NCI-H128 (cell line): ENCODE results near the gene ARL11.
"Not testable (repeated sequence)": the region's sequence is repeated elsewhere in the genome, so short reads cannot be mapped to it uniquely, and the experiment has no call there.

Source experiments
- DNase-seq: peaks from one replicate; lab custom pipeline; 2025; ENCODE audit not compliant: unreplicated experiment; lab: John Stamatoyannopoulos, UW

The ARL11 gene

DNA sequence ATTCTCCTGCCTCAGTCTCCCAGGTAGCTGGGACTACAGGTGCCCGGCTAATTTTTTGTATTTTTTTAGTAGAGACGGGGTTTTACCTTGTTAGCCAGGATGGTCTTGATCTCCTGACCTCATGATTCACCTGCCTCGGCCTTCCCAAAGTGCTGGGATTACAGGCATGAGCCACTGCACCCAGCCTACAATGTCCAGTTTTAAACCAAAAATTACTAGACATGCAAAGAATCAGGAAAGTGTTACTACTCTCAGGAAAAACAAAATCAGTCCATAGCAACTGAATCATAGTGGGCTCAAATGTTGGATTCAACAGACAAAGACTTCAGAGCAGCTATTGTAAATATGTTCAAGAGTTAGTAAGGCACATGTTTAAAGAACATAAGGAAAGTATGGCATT lies 16.3 kb upstream of the ARL11 start:
- not testable (repeated sequence) for DNase-seq

DNA sequence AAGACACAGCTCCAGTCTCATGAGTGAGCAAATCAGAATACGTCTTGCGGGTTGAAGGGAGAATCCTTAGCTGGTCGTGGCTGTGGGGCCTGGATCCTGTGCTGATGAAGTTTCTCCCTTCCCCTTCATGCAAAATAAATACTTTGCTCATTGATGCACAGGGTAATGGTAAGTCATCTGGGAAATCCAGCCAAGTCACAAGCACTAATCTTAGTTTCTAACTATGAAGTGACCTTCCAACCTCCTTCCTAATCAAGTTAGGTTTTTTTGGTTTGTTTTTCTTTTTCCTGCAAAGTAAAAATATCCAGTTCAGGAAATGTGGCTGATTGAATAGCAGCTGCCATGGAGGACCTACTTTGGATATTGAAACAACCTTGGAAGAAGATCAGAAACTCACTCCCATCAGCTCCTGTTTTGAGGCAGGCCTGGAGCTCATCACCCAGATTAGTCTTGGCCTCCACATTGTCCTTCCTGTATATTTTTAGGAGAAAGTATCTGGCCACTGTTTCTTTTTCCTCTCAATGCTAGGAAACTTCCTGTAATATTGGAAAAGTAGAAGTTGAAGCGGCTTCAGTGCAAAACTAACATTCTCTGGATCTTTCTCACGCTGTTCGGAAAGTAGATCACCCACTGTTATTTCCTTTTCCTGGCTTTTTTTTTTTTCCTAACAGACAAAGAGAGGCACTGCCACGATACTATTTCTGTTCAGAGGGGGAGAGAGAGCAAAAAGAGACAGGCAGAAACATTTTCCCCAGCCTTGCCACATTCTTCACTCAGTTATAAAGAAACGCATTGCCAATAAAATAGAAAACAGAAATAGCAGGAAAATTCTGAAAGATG lies 12.3 kb upstream of the ARL11 start:
- DNase-seq = no peak

DNA sequence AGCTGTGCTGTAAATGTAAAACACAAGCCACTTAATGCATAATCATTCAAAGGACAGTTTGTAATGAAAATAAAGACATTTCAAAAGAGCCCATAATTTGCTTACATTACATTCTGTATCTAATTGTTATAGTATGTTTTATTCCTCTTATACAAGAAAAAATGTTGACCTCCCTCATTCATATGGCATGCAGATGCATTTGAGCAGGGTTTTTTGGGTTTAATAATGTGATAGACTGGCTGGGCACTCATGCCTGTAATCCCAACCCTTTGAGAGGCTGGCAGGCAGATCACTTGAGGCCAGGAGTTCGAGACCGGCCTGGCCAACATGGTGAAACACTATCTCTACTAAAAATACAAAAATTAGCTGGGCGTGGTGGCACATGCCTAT lies 11.6 kb upstream of the ARL11 start:
- DNase-seq = no peak

DNA sequence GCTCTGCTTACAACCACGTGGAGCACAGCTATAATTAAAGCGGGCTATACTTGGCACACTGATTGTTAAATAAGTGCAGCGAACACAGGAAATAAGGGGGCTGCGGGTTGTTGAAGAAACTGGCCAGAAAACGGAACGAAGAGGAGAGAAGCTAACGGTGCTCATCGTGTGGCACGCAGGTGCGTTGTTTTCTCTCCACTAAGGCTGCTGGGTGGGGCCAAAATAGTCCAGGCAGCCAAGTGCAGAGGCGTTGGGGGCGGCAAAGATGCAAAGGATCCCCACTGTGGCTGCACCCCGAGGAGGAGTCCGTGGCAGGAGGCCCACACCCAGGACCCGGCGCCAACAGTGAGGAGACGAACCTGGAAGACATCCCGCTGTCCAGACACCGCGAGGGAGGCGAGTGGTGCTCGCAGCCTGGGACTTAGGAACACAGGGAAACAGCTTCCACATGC lies 8.1 kb upstream of the ARL11 start:
- no peak for DNase-seq

DNA sequence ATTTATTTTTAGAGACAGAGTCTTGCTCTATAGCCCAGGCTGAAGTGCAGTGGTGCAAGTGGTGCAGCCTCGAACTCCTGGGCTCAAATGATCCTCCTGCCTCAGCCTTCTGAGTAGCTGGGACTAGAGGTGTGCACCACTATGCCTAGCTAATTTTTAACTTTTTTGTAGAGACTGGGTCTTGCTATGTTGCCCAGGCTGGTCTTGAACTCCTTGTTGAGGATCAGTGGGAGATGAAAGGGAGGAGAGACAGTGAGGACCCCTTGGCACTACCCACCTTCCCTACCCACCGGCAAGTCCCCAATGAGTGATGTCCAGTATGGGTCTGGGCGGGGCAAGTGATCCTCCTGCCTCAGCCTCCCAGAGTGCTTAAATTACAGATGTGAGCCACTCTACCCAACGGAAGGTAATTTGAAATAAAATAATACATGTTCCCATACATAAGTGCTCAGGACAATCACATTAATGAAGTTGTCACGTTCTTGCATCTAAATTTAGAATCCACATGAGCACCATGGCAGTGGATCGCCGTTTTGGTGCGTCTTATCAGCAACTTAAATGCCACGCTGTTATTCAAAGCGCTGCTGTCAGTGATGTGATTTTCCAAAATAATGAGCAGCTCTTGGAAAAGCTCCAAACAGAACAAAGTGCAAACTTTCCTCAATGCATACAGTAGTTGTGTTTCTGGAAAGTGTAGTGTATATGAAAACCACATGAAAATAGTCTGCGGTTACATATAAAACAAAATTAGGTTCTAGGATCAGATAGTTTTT lies 5.9 kb upstream of the ARL11 start:
- no peak for DNase-seq

DNA sequence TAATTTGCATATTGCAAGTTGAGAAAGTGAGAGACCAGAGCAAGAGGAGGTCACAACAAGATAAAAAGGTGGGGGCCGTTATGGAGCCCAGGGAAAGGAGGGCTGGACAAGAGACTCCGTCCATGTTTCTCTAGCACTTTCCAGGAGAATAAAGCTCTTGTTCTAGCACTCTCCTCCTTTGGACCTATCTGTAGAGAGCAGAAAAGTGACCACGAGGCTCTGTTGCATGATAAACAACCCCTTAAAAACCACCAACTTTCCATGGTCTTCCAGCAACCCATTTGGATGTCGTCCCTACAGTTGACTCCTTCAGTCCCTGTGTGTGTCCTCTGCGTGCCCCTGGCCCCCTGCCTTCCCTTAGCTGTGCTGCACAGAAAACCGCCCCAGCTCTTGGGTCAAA lies 4.1 kb upstream of the ARL11 start:
- no peak for DNase-seq

DNA sequence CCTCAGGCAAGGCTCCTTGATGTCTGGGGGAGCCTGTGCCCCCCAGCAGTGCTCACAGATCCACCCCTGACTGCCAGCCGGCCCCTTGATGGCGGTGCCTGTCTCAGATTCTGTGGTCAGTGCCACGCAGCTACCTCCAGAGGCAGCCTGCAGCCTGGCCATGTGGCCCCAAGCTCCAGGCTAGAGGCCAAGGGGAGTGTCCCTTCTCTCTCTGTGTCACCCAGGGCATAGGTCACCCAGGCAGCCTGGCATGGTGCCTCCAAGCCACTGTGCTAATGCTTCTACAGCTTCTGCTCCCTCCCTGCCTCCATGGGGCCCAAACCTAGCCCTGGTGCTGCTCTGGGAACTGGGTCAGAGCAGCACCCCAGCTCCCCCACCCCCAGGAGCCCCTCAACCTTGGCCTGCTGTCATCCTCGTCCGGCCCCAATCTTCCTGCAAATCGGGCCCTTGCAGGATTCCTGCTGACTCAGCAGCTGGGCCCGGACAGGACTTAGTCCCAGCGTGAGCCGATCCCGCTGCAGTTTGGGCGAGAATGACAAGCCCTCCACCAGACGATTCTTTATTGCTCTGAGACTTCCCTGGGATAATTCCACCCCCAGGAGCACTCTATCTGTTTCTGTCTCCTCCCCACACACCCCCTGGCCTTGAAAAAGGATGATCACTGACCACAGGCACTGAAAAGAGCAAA lies 2.8 kb upstream of the ARL11 start:
- DNase-seq = no peak

DNA sequence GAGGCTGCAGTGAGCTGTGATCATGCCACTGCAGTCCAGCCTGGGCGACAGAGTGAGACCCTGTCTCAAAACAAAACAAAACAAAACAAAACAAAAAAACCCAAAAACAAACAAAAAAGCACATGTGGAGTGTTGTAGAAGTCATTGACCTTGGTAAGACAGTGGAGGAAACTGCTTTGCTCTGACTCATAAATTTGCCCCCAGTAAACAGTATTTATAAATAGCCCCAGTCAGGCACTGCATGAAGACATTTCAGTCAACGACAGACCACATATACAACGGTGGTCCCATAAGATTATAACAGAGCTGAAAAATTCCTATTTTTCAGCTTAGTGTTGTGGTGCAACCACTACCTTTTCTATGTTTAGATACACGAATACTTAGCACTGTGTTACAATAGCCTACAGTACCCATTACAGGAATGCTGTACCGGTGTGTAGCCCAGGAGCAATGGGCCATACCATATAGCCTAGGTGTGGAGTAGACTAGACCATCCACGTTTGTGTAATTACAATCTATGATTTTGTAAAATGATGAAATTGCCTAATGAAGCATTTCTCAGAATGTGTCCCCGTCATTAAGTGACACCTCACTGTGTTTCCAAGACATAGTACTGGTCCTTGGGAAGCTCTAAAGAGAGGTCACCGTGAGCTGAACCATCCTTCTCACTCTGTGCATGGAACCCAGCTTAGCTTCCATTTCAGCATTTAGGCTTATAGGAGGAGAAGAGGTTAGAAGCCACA lies 1.1 kb downstream of the ARL11 start:
- DNase-seq = no peak

DNA sequence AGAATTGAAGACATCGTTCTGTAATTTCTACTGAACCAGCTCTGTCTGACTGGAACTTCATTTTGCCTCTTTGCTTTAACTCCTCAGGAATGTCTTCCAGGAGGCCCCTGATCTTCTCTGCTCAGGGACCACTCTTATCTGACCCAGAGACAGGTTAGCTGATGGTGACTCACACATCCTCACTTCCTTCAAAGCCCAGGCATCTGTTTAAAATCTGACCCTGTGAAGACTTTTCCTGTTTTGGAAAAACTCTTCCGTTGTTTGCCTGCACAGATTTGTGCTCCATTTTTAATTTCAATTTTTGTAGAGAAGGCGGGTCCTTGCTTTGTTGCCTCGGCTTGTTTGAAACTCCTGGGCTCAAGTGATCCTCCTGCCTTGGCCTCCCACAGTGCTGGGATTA lies 1.6 kb downstream of the ARL11 start:
- DNase-seq = no peak

DNA sequence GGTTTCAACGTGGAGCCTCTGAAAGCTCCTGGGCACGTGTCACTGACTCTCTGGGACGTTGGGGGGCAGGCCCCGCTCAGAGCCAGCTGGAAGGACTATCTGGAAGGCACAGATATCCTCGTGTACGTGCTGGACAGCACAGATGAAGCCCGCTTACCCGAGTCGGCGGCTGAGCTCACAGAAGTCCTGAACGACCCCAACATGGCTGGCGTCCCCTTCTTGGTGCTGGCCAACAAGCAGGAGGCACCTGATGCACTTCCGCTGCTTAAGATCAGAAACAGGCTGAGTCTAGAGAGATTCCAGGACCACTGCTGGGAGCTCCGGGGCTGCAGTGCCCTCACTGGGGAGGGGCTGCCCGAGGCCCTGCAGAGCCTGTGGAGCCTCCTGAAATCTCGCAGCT lies 2.3 kb downstream of the ARL11 start:
- DNase-seq = no peak

DNA sequence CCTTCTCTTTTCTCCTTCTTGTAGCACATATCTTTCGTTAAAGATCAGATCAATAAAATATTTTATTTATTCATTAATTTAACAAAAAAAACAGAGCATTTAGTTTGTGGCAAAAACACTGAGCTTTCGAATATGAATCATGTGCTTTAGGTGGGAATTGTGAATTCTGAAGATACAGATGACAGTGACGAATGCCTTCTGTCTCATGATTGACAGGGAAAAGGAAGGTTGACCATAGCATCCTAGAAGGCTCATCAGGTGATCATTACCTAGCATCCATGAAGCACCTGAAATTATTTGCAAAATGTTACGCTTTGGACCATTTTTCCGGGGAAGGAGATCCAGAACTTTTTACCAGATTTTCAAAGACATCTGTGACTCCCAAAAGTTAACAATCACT lies 3.8 kb downstream of the ARL11 start:
- DNase-seq = no peak

DNA sequence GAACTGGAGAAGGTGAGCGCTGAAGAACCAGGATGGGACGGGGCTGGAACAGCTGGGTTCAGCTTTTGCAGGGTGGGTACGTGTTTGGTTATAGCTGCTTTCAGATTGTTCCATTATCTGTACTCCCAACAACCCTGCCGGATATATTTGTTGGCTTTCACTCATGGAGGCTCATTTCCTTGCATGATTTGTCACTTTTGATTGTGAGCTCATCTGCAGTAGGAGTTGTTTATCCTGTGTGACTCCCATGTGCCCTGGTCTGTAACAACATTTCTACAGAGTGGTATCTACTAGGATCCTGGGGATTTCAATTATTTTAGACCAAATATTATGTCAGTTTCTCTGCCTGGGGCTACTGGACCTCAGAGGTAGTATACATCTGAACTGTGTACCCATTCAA lies 5.4 kb downstream of the ARL11 start:
- no peak for DNase-seq

DNA sequence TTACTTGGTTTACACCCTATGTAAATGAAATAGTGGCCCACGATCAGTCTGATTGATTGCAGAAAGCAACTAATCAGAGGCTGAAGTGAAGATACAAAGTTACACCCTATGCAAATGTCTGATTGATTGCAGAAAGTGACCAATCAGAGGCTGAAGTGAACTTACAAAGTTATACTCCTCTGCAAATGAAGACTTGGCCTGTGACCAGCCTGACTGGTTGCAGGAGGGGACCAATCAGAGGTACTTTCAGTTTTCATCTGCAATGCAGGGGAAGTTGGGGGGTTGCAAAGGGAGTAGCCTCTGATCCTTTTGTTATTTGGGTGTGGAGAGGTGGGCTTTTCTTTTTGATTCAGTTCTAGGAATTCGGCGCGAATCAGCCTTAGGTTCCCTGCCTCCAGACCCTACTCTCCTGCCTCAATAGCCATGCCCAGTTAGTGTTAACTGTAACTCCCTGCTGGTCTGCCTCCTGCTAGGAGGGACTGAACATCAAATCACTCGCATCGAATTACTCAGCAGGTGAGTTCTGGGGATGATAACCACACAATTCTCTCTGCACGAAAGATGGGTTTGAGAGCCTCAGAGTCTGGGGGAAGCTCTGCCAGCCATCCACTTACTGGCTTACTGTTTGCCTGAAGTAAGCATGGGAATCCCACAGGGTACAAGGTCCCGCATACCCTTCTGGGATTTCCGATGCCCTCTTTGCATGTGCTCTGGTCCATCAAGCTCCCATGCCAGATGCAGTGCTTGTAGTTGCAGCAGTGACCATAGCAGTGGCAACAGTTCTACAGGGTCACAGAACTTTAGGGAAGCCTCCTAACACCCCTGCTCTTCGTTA lies 7.5 kb downstream of the ARL11 start:
- no peak for DNase-seq

DNA sequence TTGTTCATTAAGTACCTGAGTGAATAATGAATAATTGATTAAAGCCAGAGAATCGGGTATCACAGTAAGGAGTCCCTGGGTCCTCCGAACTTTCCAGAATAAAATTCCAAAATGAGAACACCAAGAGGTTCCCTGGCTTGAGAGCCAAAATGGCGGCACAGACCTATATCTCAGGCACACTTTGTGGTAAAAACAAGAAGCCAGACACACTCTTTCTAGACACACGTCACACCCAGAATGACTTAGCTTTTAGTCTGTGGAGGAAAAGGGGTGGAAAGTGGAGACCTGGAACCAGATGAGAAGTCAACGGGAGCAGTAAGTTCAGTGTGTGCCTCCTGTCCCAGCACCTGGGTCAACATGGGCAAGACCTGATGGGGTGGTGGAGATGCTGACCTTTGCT lies 8.4 kb downstream of the ARL11 start:
- no peak for DNase-seq

DNA sequence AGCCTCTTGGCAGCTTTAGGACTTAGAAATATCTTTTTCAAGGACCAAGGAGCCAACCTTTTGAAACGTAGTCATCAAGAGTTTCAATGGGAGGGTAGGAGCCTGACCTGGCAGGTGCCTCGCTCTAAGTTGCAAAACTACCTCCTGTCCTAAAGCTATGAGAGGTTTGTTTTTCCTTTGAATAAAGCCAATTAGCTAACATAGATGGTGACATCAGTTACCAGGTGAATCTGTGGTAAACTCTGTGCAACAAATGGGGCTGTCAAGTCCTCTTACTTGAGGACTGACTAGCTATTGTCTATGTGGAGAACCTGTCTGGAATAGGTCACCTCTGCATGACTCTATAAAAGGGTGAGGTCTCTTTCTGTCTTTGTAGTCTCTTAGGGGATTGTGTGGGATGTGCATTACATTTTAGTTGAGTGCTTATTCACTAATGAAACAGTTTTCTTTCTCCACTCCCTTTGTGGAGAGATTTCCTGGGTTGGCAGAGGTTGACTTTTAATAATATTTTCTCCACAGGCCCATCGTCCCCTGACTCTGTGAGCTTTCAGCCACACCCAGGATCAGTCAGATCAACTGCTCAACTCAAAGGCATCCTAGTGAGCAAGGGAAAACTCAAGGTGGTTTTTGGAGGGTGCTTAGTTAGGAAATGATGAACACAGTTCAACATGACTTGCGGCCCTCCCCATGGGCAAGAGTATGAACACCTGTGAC lies 9.9 kb downstream of the ARL11 start:
- DNase-seq = no peak

DNA sequence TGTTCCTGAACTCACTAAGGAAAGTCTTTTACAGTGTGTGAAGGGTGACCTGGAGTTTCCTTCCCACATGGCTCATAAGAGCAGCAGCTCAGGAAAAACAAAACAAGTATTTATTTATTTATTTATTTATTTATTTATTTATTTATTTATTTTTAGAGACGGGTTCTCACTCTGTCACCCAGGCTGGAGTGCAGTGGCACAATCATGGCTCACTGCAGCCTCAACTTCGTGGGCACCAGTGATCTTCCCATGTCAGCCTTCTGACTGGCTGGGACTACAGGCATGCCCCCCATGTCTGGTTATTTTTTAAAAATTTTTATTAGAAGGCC lies 10.4 kb downstream of the ARL11 start:
- no peak for DNase-seq

DNA sequence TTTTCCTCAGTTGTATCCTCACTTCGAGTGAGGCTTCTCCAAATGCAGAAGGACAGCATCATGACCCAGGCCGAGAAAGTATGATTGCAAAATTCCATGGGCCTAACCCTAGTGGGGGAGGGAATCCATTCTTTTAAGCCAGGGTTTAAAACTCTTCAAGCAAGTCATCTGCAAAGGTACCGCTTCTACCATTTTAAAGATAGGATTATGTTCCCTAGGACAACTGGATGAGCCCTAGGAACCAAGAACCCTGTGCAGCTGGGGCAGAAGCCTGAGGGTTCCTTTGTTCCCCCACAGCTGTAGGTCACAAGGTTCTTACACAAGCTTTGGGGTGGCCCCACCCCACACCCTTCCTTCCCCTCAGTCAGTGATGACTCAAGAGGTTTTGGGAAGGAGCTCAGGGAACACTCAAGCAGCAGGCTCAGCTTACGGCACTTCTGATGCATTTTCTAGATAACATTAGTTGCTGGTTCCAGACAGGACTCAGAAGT lies 13.5 kb downstream of the ARL11 start:
- DNase-seq = no peak

DNA sequence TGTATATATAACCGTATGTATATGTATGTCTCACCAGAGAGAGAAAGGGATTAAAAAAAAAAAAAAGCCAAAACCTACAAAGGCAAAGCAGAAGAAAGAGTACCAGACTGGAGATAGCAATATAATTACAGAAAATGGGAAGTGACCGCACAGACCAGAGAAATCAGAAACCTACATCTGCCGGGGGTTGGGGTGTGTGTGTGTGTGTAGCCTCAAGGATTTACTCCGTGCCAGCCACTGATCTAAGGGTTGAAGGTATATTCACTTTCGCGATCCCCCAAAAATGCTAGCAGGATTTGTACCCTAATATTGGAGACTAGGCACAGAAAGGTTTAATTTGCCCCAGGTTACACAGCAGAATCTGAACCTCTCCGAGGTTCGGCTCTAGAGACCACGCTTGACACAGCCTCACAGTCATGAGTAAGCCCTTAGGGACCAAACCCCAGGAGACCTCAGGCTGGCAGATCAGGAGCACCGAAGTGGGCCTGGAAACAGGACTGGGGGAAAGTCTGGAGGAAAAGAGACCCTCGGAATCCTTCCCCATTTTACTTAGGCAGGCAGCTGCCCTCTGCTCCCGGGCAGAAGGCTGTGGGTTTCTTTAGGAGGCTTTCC lies 14.8 kb downstream of the ARL11 start:
- DNase-seq = no peak

DNA sequence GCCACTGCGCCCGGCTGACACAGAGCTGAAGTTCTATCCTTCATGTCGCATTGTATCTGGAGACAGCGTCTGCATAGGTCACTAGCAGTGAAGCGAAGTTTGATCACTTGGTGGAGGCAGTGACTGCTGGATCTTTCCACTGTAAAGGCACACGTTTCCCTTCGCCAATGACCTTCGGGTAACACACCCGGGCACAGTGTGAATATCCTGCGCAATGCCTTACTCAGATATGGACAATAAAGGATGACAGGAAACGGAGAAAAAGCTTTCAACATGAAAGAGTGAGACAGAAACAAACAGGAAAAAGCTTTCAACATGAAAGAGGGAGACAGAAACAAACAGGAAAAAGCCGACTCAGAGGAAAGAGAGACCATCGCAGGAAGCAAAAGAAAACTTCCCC lies 17.1 kb downstream of the ARL11 start:
- no peak for DNase-seq
